ENCODE measurements around the gene STK32C.

- TF ChIP-seq CTCF (IDR thresholded peaks at IDR 0.05) (no peak), POLR2A (IDR thresholded peaks at IDR 0.05) (no peak), POLR2AphosphoS5 (IDR thresholded peaks at IDR 0.05) (no peak)
Measured at GRCh38 chr10:132228616-132229015, 79.1 kb downstream of the STK32C start.

Data from prostate gland (tissue), 2 donors.